SK-N-SH (cell line): Measurements from ENCODE around the gene ANKUB1. TPM values are rescaled to one million over a fixed set of nuclear protein-coding genes. Genes with fewer than 3 reads are reported as not detected.

ENCODE experiments used
- CTCF ChIA-PET: fragments of 300-600, 350-600 bp; formaldehyde crosslinking; extraction: SDS; loops from one replicate; lab custom pipeline; 2021; lab: Yijun Ruan, JAX
- POLR2A ChIA-PET: fragments of 350-600 bp; sonication (Branson Sonifier 250); formaldehyde crosslinking; extraction: SDS; loops from one replicate; lab custom pipeline; 2020; ENCODE audit warnings: antibody characterized with exemption, inconsistent platforms; lab: Yijun Ruan, JAX
- DNase-seq: peaks from one replicate; pipeline ENCODE4 v3.0.0; 2012
- H2AFZ ChIP-seq: fragments of 200-600 bp; sonication (generic); 2 replicates; pipeline ENCODE4 v1.8.1; 2016; ENCODE audit warnings: antibody characterized with exemption, mild to moderate bottlenecking, low read depth
- H3F3A ChIP-seq: fragments of 200-600 bp; sonication (generic); replicated peaks from 2 replicates; pipeline ENCODE3; 2016; ENCODE audit warnings: antibody characterized with exemption, mild to moderate bottlenecking; ENCODE audit not compliant: insufficient read depth
- H3K27ac ChIP-seq, 2 experiments: fragments of 200-500 bp in 1 of 2; fragments of 200-600 bp in 1 of 2; sonication (Bioruptor generic) in 1 of 2; sonication (generic), shearing (Covaris generic) in 1 of 2; 2 replicates each; pipeline versions ENCODE4 v1.5.1 to v1.6.1; 2014 to 2016; ENCODE audit warnings: low read depth in 2 of 2, inconsistent platforms in 1 of 2, low read length in 1 of 2, mild to moderate bottlenecking in 1 of 2, mixed read lengths in 1 of 2
- H3K27me3 ChIP-seq: fragments of 200-600 bp; sonication (generic), shearing (Covaris generic); 2 replicates; pipeline ENCODE4 v1.6.1; 2016; ENCODE audit warnings: mixed run types; ENCODE audit not compliant: insufficient read depth
- H3K36me3 ChIP-seq, 2 experiments: fragments of 200-500 bp in 1 of 2; fragments of 200-600 bp in 1 of 2; sonication (Bioruptor generic) in 1 of 2; sonication (generic) in 1 of 2; replicated peaks in 1 of 2; 2 replicates each; pipeline versions ENCODE3 to v1.5.1; 2014 to 2016; ENCODE audit warnings: low read length in 1 of 2, mild to moderate bottlenecking in 1 of 2; ENCODE audit not compliant: insufficient read depth in 2 of 2, control insufficient read depth in 1 of 2
- H3K4me1 ChIP-seq, 2 experiments: fragments of 200-500 bp in 1 of 2; fragments of 200-600 bp in 1 of 2; sonication (Bioruptor generic) in 1 of 2; sonication (generic), shearing (Covaris generic) in 1 of 2; 2 replicates each; pipeline versions ENCODE4 v1.5.1 to v1.6.1; 2014 to 2016; ENCODE audit warnings: low read depth in 1 of 2, low read length in 1 of 2, mixed run types in 1 of 2; ENCODE audit not compliant: insufficient read depth in 2 of 2, control insufficient read depth in 1 of 2
- H3K4me2 ChIP-seq: fragments of 200-600 bp; sonication (generic), shearing (Covaris generic); 2 replicates; pipeline ENCODE4 v1.6.1; 2017; ENCODE audit warnings: mixed run types
- H3K4me3 ChIP-seq, 2 experiments: fragments of 200-500 bp in 1 of 2; fragments of 200-600 bp in 1 of 2; sonication (Bioruptor generic) in 1 of 2; sonication (generic), shearing (Covaris generic) in 1 of 2; 2 replicates each; pipeline versions ENCODE4 v1.5.1 to v1.8.1; 2014 to 2016; ENCODE audit warnings: low read depth in 2 of 2, inconsistent platforms in 1 of 2, low read length in 1 of 2, mild to moderate bottlenecking in 1 of 2, mixed read lengths in 1 of 2, moderate library complexity in 1 of 2
- H3K79me2 ChIP-seq: fragments of 200-600 bp; sonication (generic); 2 replicates; pipeline ENCODE4 v1.8.1; 2017; ENCODE audit warnings: mild to moderate bottlenecking; ENCODE audit not compliant: insufficient read depth
- H3K9ac ChIP-seq: fragments of 200-600 bp; sonication (generic); 2 replicates; pipeline ENCODE4 v1.6.1; 2017; ENCODE audit warnings: mixed run types
- H3K9me2 ChIP-seq: fragments of 200-600 bp; sonication (generic); 2 replicates; pipeline ENCODE4 v1.6.1; 2017; ENCODE audit warnings: mixed run types
- H3K9me3 ChIP-seq: fragments of 200-600 bp; sonication (generic); 2 replicates; pipeline ENCODE4 v1.6.1; 2017; ENCODE audit warnings: mixed run types, mild to moderate bottlenecking, moderate library complexity
- H4K20me1 ChIP-seq: fragments of 200-600 bp; sonication (generic); 2 replicates; pipeline ENCODE4 v1.6.1; 2017; ENCODE audit warnings: mild to moderate bottlenecking, mixed run types; ENCODE audit not compliant: insufficient read depth
- CTCF ChIP-seq: fragments of 200-600 bp; sonication (generic); IDR thresholded peaks from 2 replicates; pipeline ENCODE4 v1.6.1; 2017; ENCODE audit warnings: antibody characterized with exemption, mild to moderate bottlenecking, moderate library complexity
- FOXJ3 ChIP-seq: sonication (generic); formaldehyde crosslinking; IDR thresholded peaks from 2 replicates; pipeline ENCODE4 v1.5.1; 2020; ENCODE audit warnings: mild to moderate bottlenecking, missing genetic modification reagents
- POLR2AphosphoS5 ChIP-seq: IDR thresholded peaks from 2 replicates; pipeline ENCODE4 v1.6.1; 2012; ENCODE audit warnings: low read depth, low read length
- RAD21 ChIP-seq: IDR thresholded peaks from 2 replicates; pipeline ENCODE4 v1.6.1; 2012; ENCODE audit warnings: mild to moderate bottlenecking, low read length
- SMC3 ChIP-seq: IDR thresholded peaks from 2 replicates; pipeline ENCODE4 v1.6.1; 2012; ENCODE audit warnings: low read depth, low read length, improper control_type of control experiment
- TCF12 ChIP-seq: IDR thresholded peaks from 2 replicates; pipeline ENCODE4 v1.4.0; 2012
- WGBS: methylation state at CpG from one replicate; pipeline ENCODE4 v1.1.6; 2017; ENCODE audit warnings: low lambda C conversion rate; 5-methylcytosine and 5-hydroxymethylcytosine counted together
- polyA plus RNA-seq, 3 experiments: library from polyadenylated mRNA; depleted of rRNA; stranded (reverse); fragments of >200 nt; gene quantifications; 2 replicates each; pipeline ENCODE4 v1.2.3, GENCODE V29; 2012
- TF ChIP-seq, protein P1 (sequence below): IDR thresholded peaks from 2 replicates; pipeline ENCODE4 v1.4.0; 2012; ENCODE audit warnings: low read depth, borderline replicate concordance

The ANKUB1 gene
- polyA plus RNA-seq, 1 of the 3 experiments (the other 2 are of a cell fraction), result not detected

DNA sequence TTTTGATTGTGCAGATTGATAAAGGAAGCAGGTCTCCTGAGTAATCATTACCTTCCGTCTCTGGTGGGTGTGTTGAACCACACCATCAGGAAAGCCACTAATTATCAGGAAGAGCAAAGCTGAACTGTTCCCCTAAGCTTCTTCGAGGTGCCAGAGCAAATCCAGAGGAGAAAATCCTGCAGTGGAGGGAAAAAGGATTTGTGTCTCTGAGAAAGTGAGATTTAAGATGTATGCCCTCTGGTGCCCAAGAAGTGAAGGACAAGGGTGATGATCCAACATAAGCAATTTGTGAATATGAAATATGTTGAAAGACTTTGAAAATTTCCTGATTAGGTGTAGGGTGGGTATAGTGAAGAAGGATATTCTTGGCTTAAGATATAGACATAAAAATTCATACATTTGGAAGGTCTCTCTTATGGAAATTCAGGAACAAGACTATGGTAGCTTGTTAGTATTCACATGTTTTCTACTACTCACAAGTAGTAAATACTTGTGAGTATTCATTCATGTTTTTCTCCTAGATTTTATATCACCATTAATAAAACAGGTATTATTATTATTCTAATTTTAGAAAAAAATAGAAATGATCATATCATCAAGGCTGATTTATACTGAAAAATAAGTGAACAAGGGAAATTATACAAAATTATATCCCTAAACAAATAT lies 74.8 kb downstream of the ANKUB1 start:
- no peaks in the 10 kb centered on the region for H3K4me1 ChIP-seq
- H3F3A ChIP-seq, result no peaks in the 10 kb centered on the region
- CTCF ChIA-PET, result interaction anchor here (0.7 to 2.9 kb wide), 52 partner anchors 8 to 386 kb away, joined by 3 to 23 read pairs (median 5); partner anchors contain the start of genes COMMD2 and WWTR1
- H3K4me3 ChIP-seq, result no peak overlapping the region
- 0 out of 2 replicates have a peak, but pooled peaks cover 16% of the 10 kb centered on the region for H3K9me3 ChIP-seq
- POLR2A ChIA-PET, result no interaction called here
- TF ChIP-seq SMC3 (peak; percentile 86), CTCF (peak; percentile 81), FOXJ3 (CRISPR knock-in tag) (no peak), RAD21 (peak; percentile 76)
- TF ChIP-seq, all 33 proteins: peak for 3
- no peak overlapping the region for H3K27ac ChIP-seq
- no peak overlapping the region for H3K4me2 ChIP-seq
- no peaks in the 10 kb centered on the region for H3K79me2 ChIP-seq
- WGBS, result 16% methylated on average over 2 of the region's 2 CpGs
- no peaks in the 10 kb centered on the region for H3K36me3 ChIP-seq
- no peaks in the 10 kb centered on the region for H3K27me3 ChIP-seq
- H2AFZ ChIP-seq, result peak overlapping the region; percentile 21; the same call in 1 of the 2 replicates
- no peaks in the 10 kb centered on the region for H3K9me2 ChIP-seq
- H3K9ac ChIP-seq, result no peak overlapping the region
- H4K20me1 ChIP-seq, result no peaks in the 10 kb centered on the region
- peak; percentile 61 for DNase-seq

GRCh38 chr3:149716984-149717383 lies 75.4 kb downstream of the ANKUB1 start:
- Histone ChIP-seq H3K4me1 (no peaks in the 10 kb centered on the region), H3K9ac (no peak overlapping the region), H3F3A (no peaks in the 10 kb centered on the region), H2AFZ (peak overlapping the region; percentile 21; the same call in 1 of the 2 replicates), H3K9me2 (no peaks in the 10 kb centered on the region), H3K36me3 (no peaks in the 10 kb centered on the region), H3K27ac (no peak overlapping the region), H3K4me3 (no peak overlapping the region), H3K9me3 (0 out of 2 replicates have a peak, but pooled peaks cover 16% of the 10 kb centered on the region), H3K4me2 (no peak overlapping the region), H3K27me3 (no peaks in the 10 kb centered on the region), H4K20me1 (no peaks in the 10 kb centered on the region), H3K79me2 (no peaks in the 10 kb centered on the region)
- DNase-seq, result no peak
- CTCF ChIA-PET, result interaction anchor here (0.7 to 2.9 kb wide), 52 partner anchors 9 to 387 kb away, joined by 3 to 23 read pairs (median 5); partner anchors contain the start of genes COMMD2 and WWTR1
- WGBS, result 95% methylated on average over 6 of the region's 6 CpGs
- no peak for TF ChIP-seq POLR2AphosphoS5
- no peak for TF ChIP-seq FOXJ3 (CRISPR knock-in tag)
- TF ChIP-seq, protein P1, sequence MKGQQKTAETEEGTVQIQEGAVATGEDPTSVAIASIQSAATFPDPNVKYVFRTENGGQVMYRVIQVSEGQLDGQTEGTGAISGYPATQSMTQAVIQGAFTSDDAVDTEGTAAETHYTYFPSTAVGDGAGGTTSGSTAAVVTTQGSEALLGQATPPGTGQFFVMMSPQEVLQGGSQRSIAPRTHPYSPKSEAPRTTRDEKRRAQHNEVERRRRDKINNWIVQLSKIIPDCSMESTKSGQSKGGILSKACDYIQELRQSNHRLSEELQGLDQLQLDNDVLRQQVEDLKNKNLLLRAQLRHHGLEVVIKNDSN, result no peak
- TF ChIP-seq RAD21, result no peak
- TF ChIP-seq TCF12, result no peak
- POLR2A ChIA-PET, result no interaction called here
